Stimulated activated CD8-positive, alpha-beta memory T cell treated with anti-CD3 and anti-CD28 coated beads, Interleukin-2, amount 100 ng/mL, for 48 hours (primary cell): ENCODE measurements around the gene FETUB.
"Not testable (repeated sequence)": the region's sequence is repeated elsewhere in the genome, so short reads cannot be mapped to it uniquely, and the experiment has no call there.

ENCODE experiments used
- DNase-seq, 2 donors: peaks; one replicate each; pipeline ENCODE4 v3.0.0-alpha.2; 2020; ENCODE audit warnings: low read depth in 2 of 2

The FETUB gene

GRCh38 chr3:186679151-186679550, 39.0 kb downstream of the FETUB start:
- no peak for DNase-seq

- DNase-seq: no peak
Observed at GRCh38 chr3:186680869-186681268, 40.7 kb downstream of the FETUB start.

- no peak for DNase-seq
Observed at GRCh38 chr3:186682812-186683211, 42.6 kb downstream of the FETUB start.

- no peak for DNase-seq
Observed at GRCh38 chr3:186683979-186684378, 43.8 kb downstream of the FETUB start.

- DNase-seq: not testable (repeated sequence)
Observed at GRCh38 chr3:186686475-186686874, 46.3 kb downstream of the FETUB start.

GRCh38 chr3:186687120-186687651, 47.0 kb downstream of the FETUB start:
- no peak for DNase-seq

GRCh38 chr3:186690304-186690703, 50.1 kb downstream of the FETUB start:
- not testable (repeated sequence) for DNase-seq

- DNase-seq: no peak
Observed at GRCh38 chr3:186691676-186692075, 51.5 kb downstream of the FETUB start.

GRCh38 chr3:186693843-186694242, 53.6 kb downstream of the FETUB start:
- DNase-seq: no peak

GRCh38 chr3:186694288-186695032, 54.3 kb downstream of the FETUB start:
- no peak for DNase-seq

GRCh38 chr3:186696522-186696921, 56.3 kb downstream of the FETUB start:
- no peak for DNase-seq

GRCh38 chr3:186697510-186697909, 57.3 kb downstream of the FETUB start:
- no peak for DNase-seq

- DNase-seq: no peak
Observed at GRCh38 chr3:186700267-186700666, 60.1 kb downstream of the FETUB start.

- not testable (repeated sequence) for DNase-seq
Observed at GRCh38 chr3:186702451-186702850, 62.3 kb downstream of the FETUB start.
